GM21576 (cell line): ENCODE results near the gene PUM2.
A peak's percentile ranks its signal among the peaks of the same experiment; 100 is the strongest.
"Not testable (repeated sequence)": the region's sequence is repeated elsewhere in the genome, so short reads cannot be mapped to it uniquely, and the experiment has no call there.

Experiments used
- ATAC-seq: cut with Tn5 transposase; IDR thresholded peaks from one replicate; pipeline ENCODE4 v1.9.1; 2021; ENCODE audit warnings: mild to moderate bottlenecking, moderate library complexity; ENCODE audit not compliant: unreplicated experiment

PUM2 gene

DNA sequence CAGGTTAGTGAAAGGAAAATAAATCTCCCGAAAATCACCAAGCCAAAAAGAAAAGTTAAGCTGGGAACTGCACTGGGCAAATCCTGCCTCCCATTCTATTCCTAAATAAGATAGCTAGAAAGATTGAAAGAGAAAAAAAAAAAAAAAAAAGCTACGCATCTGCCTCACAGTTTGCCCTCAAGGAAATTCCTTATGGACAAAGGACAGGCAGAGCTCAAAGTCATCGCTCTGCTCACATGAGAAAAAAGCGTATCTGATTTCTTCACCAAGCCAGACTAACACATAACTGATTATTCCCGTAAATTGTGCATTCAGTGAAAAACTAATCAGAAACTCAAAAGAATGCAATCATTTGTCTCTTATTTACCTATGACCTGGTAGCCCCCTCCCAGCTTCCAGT, 50.0 kb downstream of the PUM2 start:
- ATAC-seq = no peak

- no peak for ATAC-seq
Observed at GRCh38 chr2:20299113-20299512, 51.5 kb downstream of the PUM2 start.

GRCh38 chr2:20294231-20294630, 56.4 kb downstream of the PUM2 start:
- ATAC-seq = no peak

DNA sequence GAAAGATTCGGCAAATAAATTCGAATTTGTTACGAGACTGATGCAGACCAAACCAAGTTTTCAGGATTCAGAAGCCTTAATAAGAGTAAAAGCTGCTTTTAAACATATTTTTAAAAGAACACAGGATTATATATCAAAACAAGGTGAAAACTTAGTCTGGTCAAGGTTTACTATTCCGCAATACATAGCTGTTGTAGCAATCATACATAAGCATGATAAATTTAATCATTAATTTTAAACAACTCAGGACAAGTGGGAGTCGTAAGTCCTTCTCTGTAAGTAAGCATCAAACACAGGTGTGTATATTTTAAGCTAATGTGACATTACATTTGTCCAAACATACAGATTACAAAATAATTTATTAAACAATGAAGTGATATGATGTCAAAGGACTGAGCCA, 57.7 kb downstream of the PUM2 start:
- no peak for ATAC-seq

GRCh38 chr2:20291846-20292408, 58.7 kb downstream of the PUM2 start:
- no peak for ATAC-seq

DNA sequence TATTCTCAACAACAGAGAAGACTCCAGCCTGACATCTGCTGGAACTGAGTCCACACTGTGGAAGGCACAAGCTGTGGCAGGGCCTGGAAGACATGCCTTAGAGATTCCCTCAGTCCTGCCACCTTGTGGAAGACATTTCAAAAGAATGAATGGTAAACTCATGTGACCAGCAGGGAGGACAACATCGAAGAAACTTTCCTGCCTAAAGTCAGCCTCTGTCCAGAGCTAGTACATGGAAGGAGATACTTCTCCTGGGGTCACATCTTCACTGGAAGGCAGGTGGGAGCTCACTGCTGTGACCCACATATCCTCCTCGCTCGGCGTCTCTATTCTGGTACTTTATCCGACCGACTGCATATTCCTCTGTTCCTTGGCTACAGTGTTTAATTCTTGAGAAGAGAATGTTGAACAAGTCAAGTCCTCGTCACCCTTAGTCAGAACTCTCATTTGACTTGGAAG, 59.5 kb downstream of the PUM2 start:
- ATAC-seq = peak; percentile 55

- no peak for ATAC-seq
Observed at GRCh38 chr2:20288642-20289340, 61.9 kb downstream of the PUM2 start.

GRCh38 chr2:20282916-20283592, 67.6 kb downstream of the PUM2 start:
- ATAC-seq = no peak

GRCh38 chr2:20281876-20282275, 68.8 kb downstream of the PUM2 start:
- ATAC-seq = no peak

GRCh38 chr2:20273042-20273441, 77.6 kb downstream of the PUM2 start:
- ATAC-seq = no peak

GRCh38 chr2:20268317-20268716, 82.3 kb downstream of the PUM2 start:
- ATAC-seq = not testable (repeated sequence)

- ATAC-seq = no peak
Observed at GRCh38 chr2:20267529-20267928, 83.1 kb downstream of the PUM2 start.

DNA sequence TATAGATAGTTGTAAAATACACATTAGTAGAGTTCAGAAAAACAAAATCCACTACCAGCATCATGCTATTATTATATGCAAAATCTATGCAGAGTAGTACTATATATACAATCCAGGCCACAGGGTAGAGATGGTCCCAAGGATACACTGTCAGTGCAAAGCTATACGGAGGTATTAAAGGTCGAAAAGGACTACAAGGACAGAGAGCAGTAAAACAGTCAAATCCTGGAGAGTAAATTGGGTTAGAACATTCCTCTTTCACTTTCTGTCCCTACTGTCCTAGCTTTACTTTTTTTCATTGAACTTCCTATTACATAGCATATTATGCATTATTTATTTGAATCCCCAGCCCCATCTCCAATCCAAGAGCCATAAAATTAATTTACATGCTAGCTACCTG, 86.0 kb downstream of the PUM2 start:
- no peak for ATAC-seq

- ATAC-seq = no peak
Observed at GRCh38 chr2:20257411-20257810, 93.2 kb downstream of the PUM2 start.

GRCh38 chr2:20254731-20255130, 95.9 kb downstream of the PUM2 start:
- ATAC-seq = no peak

DNA sequence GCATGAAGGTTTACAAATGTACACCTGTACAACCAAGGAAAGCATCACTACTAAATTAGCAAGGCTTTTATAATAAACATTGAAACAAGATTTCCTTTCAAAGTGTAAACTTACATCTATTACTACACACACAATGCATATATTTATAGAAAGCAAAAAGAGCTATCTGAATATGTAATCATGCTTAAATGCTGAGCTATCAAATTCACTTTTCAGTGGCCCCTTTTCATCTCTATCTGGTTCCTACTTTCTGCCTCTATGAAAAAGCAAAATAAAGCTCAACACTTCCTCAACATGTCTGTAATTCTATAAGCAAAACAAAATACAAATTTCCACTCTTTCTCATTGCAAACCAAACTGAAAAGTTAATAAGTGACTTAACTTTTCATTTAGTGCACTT, 100.2 kb downstream of the PUM2 start:
- ATAC-seq = no peak

GRCh38 chr2:20249170-20249569, 101.5 kb downstream of the PUM2 start:
- no peak for ATAC-seq

DNA sequence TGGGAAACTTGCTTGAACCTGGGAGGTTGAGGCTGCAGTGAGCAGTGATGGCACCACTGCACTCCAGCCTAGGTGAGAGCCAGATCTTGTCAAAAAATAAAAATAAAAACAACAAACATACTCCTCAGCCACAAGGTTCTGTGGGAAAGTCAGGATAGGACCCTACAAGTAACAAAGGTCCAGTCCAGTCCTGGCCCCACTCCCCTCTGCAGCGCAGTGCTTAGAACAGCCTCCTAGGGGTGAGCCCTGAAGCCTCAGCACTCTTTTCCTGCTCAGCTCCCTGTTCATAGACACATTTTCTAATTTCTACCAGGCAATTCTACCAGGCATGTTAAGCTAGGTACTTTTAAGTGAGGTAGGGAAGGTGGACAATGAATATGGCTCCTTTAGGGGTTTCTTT, 103.6 kb downstream of the PUM2 start:
- ATAC-seq = no peak

- ATAC-seq = not testable (repeated sequence)
Observed at GRCh38 chr2:20243637-20244036, 107.0 kb downstream of the PUM2 start.

DNA sequence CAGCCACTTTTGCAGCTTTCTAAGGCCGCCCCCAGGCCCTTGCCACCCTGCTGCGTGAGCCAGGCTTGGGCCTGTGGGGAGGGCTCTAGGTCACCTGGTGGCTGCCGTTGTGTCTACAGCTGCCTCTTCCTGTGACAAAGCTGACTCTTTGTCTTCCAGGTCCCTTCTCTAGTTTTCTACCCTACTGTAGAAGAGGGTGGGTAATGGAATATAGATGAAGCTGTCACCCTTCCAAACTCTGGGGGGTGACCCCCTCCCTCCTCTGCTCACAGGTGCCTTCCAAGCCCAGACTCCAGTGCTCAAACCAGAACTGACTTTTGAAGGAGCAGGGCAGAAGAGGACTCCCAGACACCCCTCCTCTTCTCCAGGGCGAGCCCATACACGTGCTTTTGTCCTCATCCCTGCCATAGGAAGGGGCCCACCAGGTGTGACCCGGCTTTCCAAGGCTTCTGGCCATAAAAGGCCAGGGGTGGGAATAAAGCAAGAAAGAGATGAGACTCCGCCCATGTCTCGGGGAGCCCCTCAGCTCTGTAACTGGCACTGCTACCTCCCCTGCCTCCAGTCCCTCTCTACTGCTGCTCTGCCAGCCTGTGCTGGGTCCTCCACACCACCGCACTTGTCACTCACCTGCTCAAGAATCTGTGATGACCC, 107.8 kb downstream of the PUM2 start:
- no peak for ATAC-seq

DNA sequence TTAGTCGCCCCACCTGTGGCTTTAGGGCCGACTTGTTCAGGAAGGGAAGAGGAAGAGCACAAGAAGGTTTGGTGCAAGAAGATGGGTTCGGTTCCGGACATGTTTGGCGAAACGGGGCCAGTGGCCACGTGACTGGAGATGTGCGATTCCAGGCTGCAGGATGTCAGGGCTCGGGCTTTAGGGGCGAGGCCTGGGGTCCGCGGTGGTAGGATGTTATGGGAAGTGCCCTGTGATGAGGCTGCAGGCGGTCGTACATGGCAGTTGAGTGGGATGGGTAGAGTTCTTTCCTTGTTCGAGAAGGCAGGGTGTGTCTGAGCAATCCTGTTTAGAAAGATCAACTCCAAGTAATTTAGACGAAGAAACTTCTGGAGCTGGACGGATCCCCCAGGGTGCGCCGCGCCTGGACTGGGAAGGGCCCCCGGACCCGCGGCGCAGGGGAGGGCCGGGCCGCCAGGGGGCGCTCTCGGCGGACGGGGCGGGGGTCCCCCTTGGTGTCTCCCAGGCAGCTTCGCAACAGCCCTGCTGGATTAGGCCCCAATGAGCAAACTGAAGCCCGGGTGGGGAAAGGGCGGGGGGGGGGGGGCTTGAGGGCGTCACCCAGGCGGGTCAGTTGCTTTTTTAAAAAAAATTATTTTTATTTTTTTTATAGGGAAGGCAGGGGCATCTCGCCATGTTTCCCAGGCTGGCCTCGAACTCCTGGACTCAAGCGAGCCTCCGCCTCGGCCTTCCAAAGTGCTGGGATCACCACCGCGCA, 108.5 kb downstream of the PUM2 start:
- ATAC-seq = no peak
